ENCODE results near the gene RNF220. TPM values are rescaled to one million over a fixed set of nuclear protein-coding genes. Genes with fewer than 3 reads are reported as not detected.
A peak's percentile ranks its signal among the peaks of the same experiment; 100 is the strongest.
"Not testable (repeated sequence)": the region's sequence is repeated elsewhere in the genome, so short reads cannot be mapped to it uniquely, and the experiment has no call there.

RNF220 gene
- total and polyA plus RNA-seq, 2 experiments from 2014 or later = 47.4 to 123 TPM

DNA sequence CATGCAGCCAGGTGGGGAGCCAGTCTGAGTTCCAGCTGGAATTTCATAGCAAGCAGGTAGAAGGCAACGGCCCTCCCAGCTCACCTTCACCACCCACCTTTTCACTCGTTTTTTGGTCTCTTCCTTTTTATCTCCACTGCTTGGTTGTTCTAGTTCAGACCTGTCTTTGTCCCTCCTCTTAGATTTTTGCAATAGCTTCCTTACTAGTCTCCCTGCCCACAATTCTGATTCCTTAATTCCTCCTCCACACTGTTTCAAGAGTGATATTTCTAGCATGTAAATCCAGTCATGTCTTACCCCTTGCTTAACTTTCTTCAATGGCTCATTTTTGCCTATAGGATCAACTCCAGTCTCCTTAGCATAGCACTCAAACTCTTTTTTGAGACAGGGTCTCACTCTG lies 149.7 kb downstream of the RNF220 start:
- Histone ChIP-seq H3F3A (ENCODE audit: insufficient read depth) (peaks cover 3% of the 10 kb centered on the region; the same call in 1 of the 2 replicates), H3K9ac (no peak overlapping the region), H3K27ac (no peak overlapping the region), H4K20me1 (ENCODE audit: insufficient read depth) (no peaks in the 10 kb centered on the region), H3K27me3 (replicated peaks; ENCODE audit: insufficient read depth) (peaks cover 27% of the 10 kb centered on the region), H3K36me3 (ENCODE audit: low read depth) (no peaks in the 10 kb centered on the region), H3K4me3 (no peak overlapping the region), H3K4me2 (ENCODE audit: unreplicated experiment) (no peak overlapping the region), H3K4me1 (ENCODE audit: insufficient read depth) (0 out of 2 replicates have a peak, but pooled peaks cover 11% of the 10 kb centered on the region), H3K9me3 (ENCODE audit: low read depth) (no peaks in the 10 kb centered on the region), H3K79me2 (ENCODE audit: insufficient read depth) (no peaks in the 10 kb centered on the region), H2AFZ (no peak overlapping the region), H3K9me2 (ENCODE audit: insufficient read depth) (no peaks in the 10 kb centered on the region)
- in situ Hi-C loops (cut with MboI) = no loop called here
- TF ChIP-seq EZH2 (IDR thresholded peaks at IDR 0.05; ENCODE audit: insufficient read depth, poor library complexity, severe bottlenecking) (no peak), EZH2phosphoT487 (IDR thresholded peaks at IDR 0.05; ENCODE audit: insufficient read depth, low read depth) (no peak)
- DNase-seq = no peak
- 42 to 56% methylated on average over 2 of the region's 2 CpGs for WGBS, 2 experiments (ENCODE audit: low coverage in 1 of 2, low lambda C conversion rate in 2 of 2, missing lambda C conversion rate in 2 of 2)

DNA sequence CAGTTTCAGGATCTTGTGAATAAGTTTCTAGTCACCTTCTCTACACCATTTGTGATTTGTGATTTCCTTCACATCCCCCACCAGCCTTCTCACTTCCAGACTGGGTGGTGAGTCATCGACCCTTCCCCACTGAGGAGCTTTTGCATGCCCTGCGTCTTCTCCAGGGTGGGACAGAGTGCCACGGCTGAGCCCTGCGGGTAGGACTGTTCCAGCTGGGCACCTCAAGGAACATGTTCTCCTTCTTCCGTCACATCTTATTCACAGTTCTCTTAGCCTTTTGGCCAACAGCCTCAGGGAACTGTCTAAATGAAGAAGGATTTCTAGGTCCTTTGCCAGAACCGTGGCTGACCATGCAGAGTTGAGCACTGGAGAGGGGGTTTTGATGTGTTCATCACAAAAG lies 152.7 kb downstream of the RNF220 start:
- peak; percentile 10 for DNase-seq

DNA sequence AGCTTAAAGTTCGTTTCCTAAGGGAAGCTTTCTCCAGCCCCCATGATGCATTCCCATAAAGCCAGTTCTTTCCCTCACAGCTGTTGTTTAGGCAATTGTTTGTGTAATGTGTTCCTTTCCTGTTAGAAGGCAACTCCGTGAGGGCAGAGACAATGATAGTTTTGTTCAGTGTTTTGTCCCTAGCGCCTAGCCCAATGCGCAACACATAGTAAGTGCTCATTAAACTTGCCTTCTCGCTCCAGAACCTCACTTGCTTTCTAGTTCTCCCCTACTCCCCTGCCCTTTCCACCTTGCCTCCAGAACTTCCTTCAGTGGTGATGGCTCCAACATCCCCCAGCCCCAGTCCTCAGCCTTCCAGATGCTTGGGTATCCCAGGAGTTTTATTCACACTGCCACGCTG lies 153.8 kb downstream of the RNF220 start:
- Histone ChIP-seq H3K9ac (no peak overlapping the region), H3K27ac (no peak overlapping the region), H3K36me3 (ENCODE audit: low read depth) (no peaks in the 10 kb centered on the region), H4K20me1 (ENCODE audit: insufficient read depth) (no peaks in the 10 kb centered on the region), H3K27me3 (replicated peaks; ENCODE audit: insufficient read depth) (peaks cover 51% of the 10 kb centered on the region), H3K4me1 (ENCODE audit: insufficient read depth) (0 out of 2 replicates have a peak, but pooled peaks cover 5% of the 10 kb centered on the region), H3K4me2 (ENCODE audit: unreplicated experiment) (no peak overlapping the region), H3K9me2 (ENCODE audit: insufficient read depth) (no peaks in the 10 kb centered on the region), H3K9me3 (ENCODE audit: low read depth) (no peaks in the 10 kb centered on the region), H3K79me2 (ENCODE audit: insufficient read depth) (no peaks in the 10 kb centered on the region), H2AFZ (no peak overlapping the region), H3K4me3 (no peak overlapping the region), H3F3A (ENCODE audit: insufficient read depth) (no peaks in the 10 kb centered on the region)
- TF ChIP-seq EZH2 (IDR thresholded peaks at IDR 0.05; ENCODE audit: insufficient read depth, poor library complexity, severe bottlenecking) (no peak), EZH2phosphoT487 (IDR thresholded peaks at IDR 0.05; ENCODE audit: insufficient read depth, low read depth) (no peak)
- 50 to 52% methylated on average over 6 of the region's 6 CpGs for WGBS, 2 experiments (ENCODE audit: low coverage in 1 of 2, low lambda C conversion rate in 2 of 2, missing lambda C conversion rate in 2 of 2)
- in situ Hi-C loops (cut with MboI) = no loop called here
- no peak for DNase-seq

More for the DNA sequence above, 152.7 kb downstream of the RNF220 start:
- Histone ChIP-seq H3K9me2 (ENCODE audit: insufficient read depth) (no peaks in the 10 kb centered on the region), H3K36me3 (ENCODE audit: low read depth) (no peaks in the 10 kb centered on the region), H3K27ac (no peak overlapping the region), H3K9me3 (ENCODE audit: low read depth) (no peaks in the 10 kb centered on the region), H3K4me3 (no peak overlapping the region), H3K27me3 (replicated peaks; ENCODE audit: insufficient read depth) (peaks cover 40% of the 10 kb centered on the region), H2AFZ (no peak overlapping the region), H3K9ac (no peak overlapping the region), H4K20me1 (ENCODE audit: insufficient read depth) (no peaks in the 10 kb centered on the region), H3F3A (ENCODE audit: insufficient read depth) (peaks cover 3% of the 10 kb centered on the region; the same call in 1 of the 2 replicates), H3K79me2 (ENCODE audit: insufficient read depth) (no peaks in the 10 kb centered on the region), H3K4me2 (ENCODE audit: unreplicated experiment) (no peak overlapping the region), H3K4me1 (ENCODE audit: insufficient read depth) (0 out of 2 replicates have a peak, but pooled peaks cover 11% of the 10 kb centered on the region)
- in situ Hi-C loops (cut with MboI) = no loop called here
- WGBS, 2 experiments (ENCODE audit: low coverage in 1 of 2, low lambda C conversion rate in 2 of 2, missing lambda C conversion rate in 2 of 2) = 58 to 67% methylated on average over 6 of the region's 6 CpGs
- TF ChIP-seq EZH2phosphoT487 (IDR thresholded peaks at IDR 0.05; ENCODE audit: insufficient read depth, low read depth) = no peak
- TF ChIP-seq EZH2 (IDR thresholded peaks at IDR 0.05; ENCODE audit: insufficient read depth, poor library complexity, severe bottlenecking) = no peak

DNA sequence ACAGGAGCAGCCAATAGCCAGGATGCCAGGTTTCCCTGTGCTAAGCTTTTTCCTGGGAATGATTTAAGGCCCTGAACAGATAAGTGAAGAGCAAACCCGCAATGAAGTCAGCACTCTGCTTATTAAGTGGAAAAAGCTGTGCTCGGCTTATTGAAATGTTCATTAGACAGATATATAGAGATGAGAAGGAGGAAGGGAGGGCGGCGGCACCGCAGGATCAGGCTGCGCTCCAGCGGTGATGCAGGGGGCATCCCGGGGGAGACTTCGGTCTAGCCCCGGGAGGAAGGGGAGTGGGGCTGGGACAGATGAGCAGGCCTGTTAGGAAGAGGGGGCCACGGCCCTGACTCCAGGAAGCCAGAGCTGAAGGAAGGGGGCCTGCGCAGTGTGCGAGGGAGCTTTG lies 154.3 kb downstream of the RNF220 start:
- H3K9ac ChIP-seq = no peak overlapping the region
- H3K27ac ChIP-seq = no peak overlapping the region
- H3K9me2 ChIP-seq (ENCODE audit: insufficient read depth) = no peaks in the 10 kb centered on the region
- no peaks in the 10 kb centered on the region for H3K79me2 ChIP-seq (ENCODE audit: insufficient read depth)
- no peak overlapping the region for H3K4me3 ChIP-seq
- no peaks in the 10 kb centered on the region for H3K36me3 ChIP-seq (ENCODE audit: low read depth)
- no peaks in the 10 kb centered on the region for H4K20me1 ChIP-seq (ENCODE audit: insufficient read depth)
- TF ChIP-seq EZH2 (IDR thresholded peaks at IDR 0.05; ENCODE audit: insufficient read depth, poor library complexity, severe bottlenecking) (no peak), EZH2phosphoT487 (IDR thresholded peaks at IDR 0.05; ENCODE audit: insufficient read depth, low read depth) (no peak)
- 0 out of 2 replicates have a peak, but pooled peaks cover under 1% of the 10 kb centered on the region for H3K4me1 ChIP-seq (ENCODE audit: insufficient read depth)
- no peak overlapping the region for H2AFZ ChIP-seq
- no peaks in the 10 kb centered on the region for H3K9me3 ChIP-seq (ENCODE audit: low read depth)
- 27 to 35% methylated on average over 9 to 13 of the region's 13 CpGs for WGBS, 2 experiments (ENCODE audit: low coverage in 1 of 2, low lambda C conversion rate in 2 of 2, missing lambda C conversion rate in 2 of 2)
- no peaks in the 10 kb centered on the region for H3F3A ChIP-seq (ENCODE audit: insufficient read depth)
- no peak overlapping the region for H3K4me2 ChIP-seq (ENCODE audit: unreplicated experiment)
- DNase-seq = no peak
- in situ Hi-C loops (cut with MboI) = no loop called here
- H3K27me3 ChIP-seq (replicated peaks; ENCODE audit: insufficient read depth) = peaks cover 56% of the 10 kb centered on the region

DNA sequence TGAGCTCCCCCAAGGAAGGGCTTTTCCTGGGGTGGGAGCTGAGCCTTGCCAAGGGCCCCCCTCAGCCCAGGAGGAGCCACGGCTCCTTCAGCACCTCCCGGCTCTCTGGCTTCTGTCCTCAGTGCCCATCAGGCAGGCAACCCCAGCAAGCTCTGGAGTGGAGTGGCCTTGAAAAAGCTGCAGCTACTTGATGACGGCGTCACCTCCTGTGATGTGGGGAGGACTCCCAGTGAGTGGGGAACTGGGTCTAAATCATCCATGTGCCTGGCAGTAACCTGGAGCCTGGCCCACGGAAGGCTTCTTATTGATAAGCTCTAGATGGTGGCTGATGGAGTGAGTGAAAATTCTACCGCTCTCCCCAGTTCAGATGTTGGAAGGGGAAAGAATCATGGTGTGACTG lies 154.9 kb downstream of the RNF220 start:
- in situ Hi-C loops (cut with MboI) = no loop called here
- no peak overlapping the region for H3K9ac ChIP-seq
- H3K79me2 ChIP-seq (ENCODE audit: insufficient read depth) = no peaks in the 10 kb centered on the region
- H3K36me3 ChIP-seq (ENCODE audit: low read depth) = no peaks in the 10 kb centered on the region
- H2AFZ ChIP-seq = no peak overlapping the region
- no peaks in the 10 kb centered on the region for H3K9me3 ChIP-seq (ENCODE audit: low read depth)
- no peak overlapping the region for H3K27ac ChIP-seq
- no peaks in the 10 kb centered on the region for H3K4me1 ChIP-seq (ENCODE audit: insufficient read depth)
- DNase-seq = no peak
- no peak overlapping the region for H3K4me3 ChIP-seq
- H3K9me2 ChIP-seq (ENCODE audit: insufficient read depth) = no peaks in the 10 kb centered on the region
- peaks cover 60% of the 10 kb centered on the region for H3K27me3 ChIP-seq (replicated peaks; ENCODE audit: insufficient read depth)
- H3K4me2 ChIP-seq (ENCODE audit: unreplicated experiment) = no peak overlapping the region
- TF ChIP-seq EZH2phosphoT487 (IDR thresholded peaks at IDR 0.05; ENCODE audit: insufficient read depth, low read depth) (no peak), EZH2 (IDR thresholded peaks at IDR 0.05; ENCODE audit: insufficient read depth, poor library complexity, severe bottlenecking) (no peak)
- no peaks in the 10 kb centered on the region for H3F3A ChIP-seq (ENCODE audit: insufficient read depth)
- no peaks in the 10 kb centered on the region for H4K20me1 ChIP-seq (ENCODE audit: insufficient read depth)
- WGBS, 2 experiments (ENCODE audit: low coverage in 1 of 2, low lambda C conversion rate in 2 of 2, missing lambda C conversion rate in 2 of 2) = 50 to 55% methylated on average over 6 of the region's 6 CpGs

DNA sequence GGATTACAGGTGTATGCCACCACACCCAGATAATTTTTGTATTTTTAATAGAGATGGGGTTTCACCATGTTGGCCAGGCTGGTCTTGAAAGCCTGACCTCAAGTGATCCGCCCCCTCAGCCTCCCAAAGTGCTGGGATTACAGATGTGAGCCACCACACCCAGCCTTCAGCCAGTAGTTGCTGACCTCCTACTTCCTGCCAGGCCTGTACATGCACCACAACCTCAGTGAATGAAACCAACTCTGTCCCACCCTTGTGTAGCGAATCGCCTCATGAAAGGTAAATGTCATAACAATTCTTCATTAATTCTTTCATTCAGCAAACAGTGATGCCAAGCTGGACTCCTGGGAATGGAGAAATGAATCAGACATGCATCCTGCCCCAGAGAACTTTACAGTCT lies 155.6 kb downstream of the RNF220 start:
- WGBS, 2 experiments (ENCODE audit: low coverage in 1 of 2, low lambda C conversion rate in 2 of 2, missing lambda C conversion rate in 2 of 2) = 81 to 82% methylated on average over 3 of the region's 3 CpGs
- H3K27me3 ChIP-seq (replicated peaks; ENCODE audit: insufficient read depth) = peaks cover 65% of the 10 kb centered on the region
- H3K9me3 ChIP-seq (ENCODE audit: low read depth) = not testable (repeated sequence)

More for the DNA sequence above, 155.6 kb downstream of the RNF220 start:
- H3K9ac ChIP-seq; H3F3A ChIP-seq (ENCODE audit: insufficient read depth); in situ Hi-C loops (cut with MboI); DNase-seq; H3K4me3 ChIP-seq; H3K36me3 ChIP-seq (ENCODE audit: low read depth); H3K27ac ChIP-seq; H3K9me2 ChIP-seq (ENCODE audit: insufficient read depth); H2AFZ ChIP-seq; H3K4me1 ChIP-seq (ENCODE audit: insufficient read depth); H3K4me2 ChIP-seq (ENCODE audit: unreplicated experiment); H4K20me1 ChIP-seq (ENCODE audit: insufficient read depth); H3K79me2 ChIP-seq (ENCODE audit: insufficient read depth): not testable (repeated sequence)
